Activated T-cell treated with anti-CD3 and anti-CD28 coated beads, Interleukin-2, amount 50 U/mL, for 24 hours (primary cell): ENCODE measurements around the gene SH2D2A.

Experiments
- DNase-seq: peaks from one replicate; pipeline ENCODE4 v3.0.0-alpha.2; 2020
- H3K27ac Mint-ChIP-seq: 2 replicates; pipeline ENCODE4 v1.8.0; 2020; ENCODE audit warnings: mild to moderate bottlenecking, mixed read lengths
- H3K27me3 Mint-ChIP-seq: 2 replicates; pipeline ENCODE4 v1.8.0; 2020; ENCODE audit warnings: mixed read lengths
- H3K36me3 Mint-ChIP-seq: 2 replicates; pipeline ENCODE4 v1.8.0; 2020; ENCODE audit warnings: low read depth, mixed read lengths
- H3K4me1 Mint-ChIP-seq: 2 replicates; pipeline ENCODE4 v1.8.0; 2020; ENCODE audit warnings: low read depth, mixed read lengths
- H3K4me3 Mint-ChIP-seq: 2 replicates; pipeline ENCODE4 v1.8.0; 2020; ENCODE audit warnings: mild to moderate bottlenecking, moderate library complexity, mixed read lengths
- H3K9me3 Mint-ChIP-seq: 2 replicates; pipeline ENCODE4 v1.8.0; 2020; ENCODE audit warnings: mixed read lengths

The SH2D2A gene

DNA sequence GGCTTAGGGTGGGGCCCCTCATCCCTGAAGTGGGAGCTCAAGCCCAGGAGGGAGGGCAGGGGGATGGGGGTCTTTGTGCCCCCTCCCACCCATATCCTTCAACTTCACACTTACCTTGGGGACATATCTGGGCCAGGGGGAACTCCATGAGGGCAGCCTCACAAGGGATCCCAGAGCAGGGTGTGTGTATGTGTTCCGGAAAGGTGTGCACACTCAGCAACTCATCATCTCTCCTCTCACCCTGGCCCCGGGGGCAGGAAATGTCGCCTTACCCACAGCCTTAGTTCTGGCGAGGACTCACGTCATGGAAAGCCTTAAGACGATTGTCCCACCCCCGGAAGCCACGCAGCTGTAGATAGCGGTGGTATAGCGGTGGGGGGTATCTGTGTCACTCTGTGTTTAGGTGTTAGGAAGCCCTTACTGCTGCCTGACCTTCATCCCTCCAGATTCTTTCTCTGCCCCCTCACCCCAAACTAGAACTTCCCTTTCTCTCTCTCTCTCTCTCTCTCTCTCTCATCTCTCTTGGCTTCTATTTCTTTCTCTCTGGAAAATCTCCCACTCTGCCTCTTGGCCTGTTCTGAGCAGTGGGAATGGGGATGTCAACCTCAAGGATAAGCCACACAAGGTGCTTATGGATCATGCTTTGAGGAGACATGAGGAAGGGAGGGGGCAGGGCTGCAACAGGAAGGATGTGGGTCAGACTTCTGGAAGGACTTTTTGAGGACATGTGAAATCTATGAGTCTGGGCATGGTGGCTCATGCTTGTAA lies at the start of gene SH2D2A:
Gene SH2D2A (minus strand): TSS at position 288 of the 768 bp plus-strand sequence. CDS start 140 bp downstream, at position 148.
- peaks cover 49% of the 10 kb centered on the region for H3K36me3 Mint-ChIP-seq
- peak; percentile 92 for DNase-seq
- H3K9me3 Mint-ChIP-seq = peaks cover 13% of the 10 kb centered on the region
- H3K4me1 Mint-ChIP-seq = peaks cover 61% of the 10 kb centered on the region
- H3K27ac Mint-ChIP-seq = peak within 1 kb of the TSS; percentile 99
- no peaks in the 10 kb centered on the region for H3K27me3 Mint-ChIP-seq
- peak within 1 kb of the TSS; percentile 96 for H3K4me3 Mint-ChIP-seq

DNA sequence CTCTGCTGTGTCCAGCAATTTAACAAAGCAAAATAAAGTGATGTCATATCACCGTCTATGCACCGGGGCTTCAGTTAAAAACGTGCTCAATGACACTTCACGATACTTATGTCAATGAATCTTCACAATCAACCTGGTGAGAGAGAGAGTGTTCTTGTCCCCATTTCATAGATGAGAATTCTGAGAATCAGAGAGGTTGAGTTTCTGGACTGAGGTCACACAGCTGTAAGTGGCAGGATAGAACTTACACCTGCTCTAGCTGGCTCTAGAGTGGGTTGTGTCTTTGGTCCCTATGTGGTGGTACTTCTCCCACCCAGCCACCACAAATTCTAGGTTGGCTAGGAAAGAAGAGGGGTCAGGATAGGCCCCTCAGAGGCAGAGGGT lies 49.2 kb upstream of the SH2D2A start:
- no peaks in the 10 kb centered on the region for H3K9me3 Mint-ChIP-seq
- peaks cover 51% of the 10 kb centered on the region for H3K27me3 Mint-ChIP-seq
- no peaks in the 10 kb centered on the region for H3K36me3 Mint-ChIP-seq
- no peak overlapping the region for H3K4me3 Mint-ChIP-seq
- peak overlapping the region; percentile 23 for H3K27ac Mint-ChIP-seq
- DNase-seq = no peak
- H3K4me1 Mint-ChIP-seq = peaks cover 44% of the 10 kb centered on the region

DNA sequence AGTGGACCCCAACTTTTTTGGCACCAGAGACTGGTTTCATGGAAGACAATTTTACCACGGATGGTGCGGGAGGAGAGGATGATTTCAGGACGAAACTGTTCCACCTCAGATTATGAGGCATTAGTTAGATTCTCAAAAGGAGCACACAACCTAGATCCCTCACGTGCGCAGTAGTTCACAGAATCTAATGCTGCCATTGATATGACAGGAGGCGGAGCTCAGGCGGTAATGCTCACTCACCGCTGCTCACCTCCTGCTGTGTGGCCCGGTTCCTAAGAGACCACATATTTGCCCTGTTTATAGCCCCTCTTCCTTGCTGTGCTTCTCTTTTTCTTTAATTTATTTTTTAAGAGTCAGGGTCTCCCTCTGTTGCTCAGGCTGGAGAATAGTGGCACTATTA lies 48.6 kb upstream of the SH2D2A start:
- Mint-ChIP-seq H3K27ac (no peak overlapping the region), H3K4me3 (no peak overlapping the region), H3K9me3 (no peaks in the 10 kb centered on the region), H3K36me3 (no peaks in the 10 kb centered on the region), H3K4me1 (peaks cover 40% of the 10 kb centered on the region), H3K27me3 (peaks cover 53% of the 10 kb centered on the region)
- DNase-seq = no peak

- Mint-ChIP-seq H3K4me1 (peaks cover 42% of the 10 kb centered on the region), H3K27me3 (peaks cover 57% of the 10 kb centered on the region), H3K9me3 (no peaks in the 10 kb centered on the region), H3K4me3 (no peak overlapping the region), H3K27ac (no peak overlapping the region), H3K36me3 (no peaks in the 10 kb centered on the region)
- no peak for DNase-seq
Observed at GRCh38 chr1:156864796-156865195, 48.1 kb upstream of the SH2D2A start.

- H3K4me3 Mint-ChIP-seq = no peak overlapping the region
- peaks cover 67% of the 10 kb centered on the region for H3K27me3 Mint-ChIP-seq
Observed at GRCh38 chr1:156863631-156864030, 47.0 kb upstream of the SH2D2A start.

DNA sequence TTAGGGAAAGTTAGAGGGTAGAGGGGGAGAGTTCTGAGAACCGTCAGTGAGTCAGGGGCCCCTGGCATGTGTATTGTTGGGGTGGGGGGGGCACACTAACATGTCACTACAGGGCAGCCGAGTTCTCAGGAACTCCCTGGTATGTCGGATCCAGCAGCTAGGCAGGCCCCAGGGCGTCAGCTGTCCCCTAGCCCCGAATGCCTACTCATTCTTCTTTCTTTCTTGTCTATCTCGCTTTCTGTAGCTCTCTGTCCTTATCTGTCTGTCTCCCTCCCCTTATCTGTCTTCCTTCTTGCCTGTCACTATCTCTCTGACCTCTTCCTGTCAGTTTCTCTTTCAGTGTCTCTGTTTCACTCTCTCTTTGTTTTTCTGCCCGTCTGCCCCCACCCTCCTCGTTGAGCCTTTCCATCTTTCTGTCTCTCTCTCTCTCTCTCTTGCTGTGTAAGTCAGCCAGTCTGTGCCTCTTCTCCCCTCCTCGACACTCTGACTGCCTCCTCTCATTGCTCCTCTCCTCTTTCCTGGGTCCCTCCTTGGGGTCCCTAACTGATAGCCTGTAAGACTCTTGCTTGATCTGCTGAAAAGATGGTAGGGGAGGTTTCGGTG lies 46.5 kb upstream of the SH2D2A start:
- Mint-ChIP-seq H3K9me3 (no peaks in the 10 kb centered on the region), H3K4me3 (no peak overlapping the region), H3K4me1 (peaks cover 51% of the 10 kb centered on the region), H3K27me3 (peaks cover 72% of the 10 kb centered on the region), H3K27ac (peak overlapping the region; percentile 3), H3K36me3 (no peaks in the 10 kb centered on the region)
- no peak for DNase-seq

More at GRCh38 chr1:156863631-156864030, 47.0 kb upstream of the SH2D2A start:
- Mint-ChIP-seq H3K36me3 (no peaks in the 10 kb centered on the region), H3K4me1 (peaks cover 49% of the 10 kb centered on the region), H3K9me3 (no peaks in the 10 kb centered on the region), H3K27ac (peak overlapping the region; percentile 3)
- no peak for DNase-seq

DNA sequence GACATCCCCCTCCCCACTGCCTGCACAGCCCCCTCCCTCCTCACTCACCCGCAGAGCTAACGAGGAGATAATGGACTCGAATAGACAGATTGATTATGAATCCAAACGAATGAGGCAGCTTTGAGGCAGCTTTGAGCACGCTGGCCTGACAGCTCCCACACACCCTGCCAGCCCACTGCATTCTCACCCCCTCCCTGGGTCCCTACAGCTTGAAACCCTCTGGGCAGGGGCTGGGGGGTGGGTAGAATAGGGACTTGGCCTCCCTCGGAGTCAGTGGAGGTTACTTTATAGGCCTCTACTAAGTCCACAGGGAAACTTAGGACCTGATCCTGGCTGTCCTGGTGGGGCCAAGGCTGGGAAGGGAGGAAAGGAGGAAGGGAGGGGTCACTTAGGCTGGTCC lies 45.9 kb upstream of the SH2D2A start:
- H3K36me3 Mint-ChIP-seq = no peaks in the 10 kb centered on the region
- H3K9me3 Mint-ChIP-seq = no peaks in the 10 kb centered on the region
- no peak for DNase-seq
- no peak overlapping the region for H3K4me3 Mint-ChIP-seq
- peaks cover 51% of the 10 kb centered on the region for H3K4me1 Mint-ChIP-seq
- H3K27ac Mint-ChIP-seq = no peak overlapping the region
- peaks cover 77% of the 10 kb centered on the region for H3K27me3 Mint-ChIP-seq

- H3K9me3 Mint-ChIP-seq = no peaks in the 10 kb centered on the region
- peak within 1 kb of the TSS; percentile 58 for H3K4me3 Mint-ChIP-seq
- peaks cover 76% of the 10 kb centered on the region for H3K27me3 Mint-ChIP-seq
- peak within 1 kb of the TSS; percentile 1 for H3K27ac Mint-ChIP-seq
- no peaks in the 10 kb centered on the region for H3K36me3 Mint-ChIP-seq
- H3K4me1 Mint-ChIP-seq = peaks cover 40% of the 10 kb centered on the region
- peak; percentile 72 for DNase-seq
Observed at GRCh38 chr1:156860628-156861423, 44.2 kb upstream of the SH2D2A start, which contains the start of gene NTRK1. Gene NTRK1, plus strand, starts transcription at chr1:156860865. Its CDS starts 70 bp downstream, at chr1:156860935.

GRCh38 chr1:156860113-156860627 lies 43.5 kb upstream of the SH2D2A start:
- Mint-ChIP-seq H3K4me1 (peaks cover 35% of the 10 kb centered on the region), H3K27ac (peak overlapping the region; percentile 1), H3K27me3 (peaks cover 71% of the 10 kb centered on the region), H3K9me3 (no peaks in the 10 kb centered on the region), H3K4me3 (peak overlapping the region; percentile 58), H3K36me3 (no peaks in the 10 kb centered on the region)
- peak; percentile 81 for DNase-seq

DNA sequence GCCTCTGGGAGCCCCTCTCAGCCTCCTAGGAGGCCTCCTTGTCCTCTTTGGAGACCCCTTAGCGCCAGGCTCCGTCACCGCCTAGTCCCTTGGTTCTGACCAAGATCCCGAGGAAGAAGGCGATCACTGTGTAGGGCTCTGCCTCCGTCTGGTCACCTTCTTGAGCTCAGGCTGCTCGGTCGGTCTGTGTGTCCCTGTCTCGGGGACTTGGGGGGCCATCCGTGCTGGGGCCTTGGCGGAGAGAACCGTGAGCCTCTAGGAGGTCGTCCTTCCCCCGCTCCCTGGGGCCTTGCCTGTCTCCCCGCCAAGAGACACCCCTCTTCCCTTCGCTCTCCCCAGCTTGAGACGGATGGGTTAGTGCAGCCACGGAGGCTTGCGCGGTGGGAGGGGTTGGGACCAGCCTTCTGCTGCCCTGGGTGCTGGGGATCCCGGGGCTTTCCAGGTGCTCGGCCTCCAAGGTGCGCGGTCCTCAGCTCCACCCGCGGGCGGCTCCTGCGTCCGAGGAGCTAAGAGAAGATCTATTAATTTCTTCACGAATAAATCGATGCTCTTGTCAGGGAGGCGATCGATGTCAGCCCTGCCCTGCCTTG lies 43.0 kb upstream of the SH2D2A start:
- DNase-seq = peak; percentile 60
- Mint-ChIP-seq H3K4me3 (peak overlapping the region; percentile 58), H3K27ac (no peak overlapping the region), H3K4me1 (peaks cover 35% of the 10 kb centered on the region), H3K27me3 (peaks cover 65% of the 10 kb centered on the region), H3K36me3 (no peaks in the 10 kb centered on the region), H3K9me3 (no peaks in the 10 kb centered on the region)

DNA sequence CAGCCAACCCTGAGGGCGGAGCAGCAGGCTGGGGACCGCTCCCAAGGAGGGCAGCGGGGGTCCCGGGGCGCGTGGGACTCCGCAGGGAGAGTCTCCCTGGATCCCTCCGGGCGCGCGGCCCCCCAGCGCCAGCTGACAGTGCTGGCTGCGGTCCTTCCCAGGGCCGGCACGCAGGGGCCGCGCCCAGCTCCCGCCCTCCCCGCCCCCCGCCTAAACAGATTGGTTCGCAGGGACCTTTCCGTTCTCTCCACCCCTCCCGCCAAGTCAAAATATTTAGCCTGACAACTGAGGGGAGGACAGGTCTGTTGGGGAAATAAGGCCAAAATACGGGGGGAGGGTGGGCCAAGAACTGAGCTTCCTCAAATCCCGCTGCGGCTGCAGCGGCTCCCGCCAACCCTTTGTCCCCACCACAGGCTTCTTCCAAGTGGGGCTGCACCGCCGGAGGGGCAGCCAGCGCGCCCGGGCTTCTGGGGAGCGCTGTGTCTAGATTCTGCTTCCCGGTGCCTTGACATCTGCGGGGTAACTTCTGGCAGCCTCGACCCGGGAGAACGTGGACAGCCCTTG lies 42.4 kb upstream of the SH2D2A start, which contains the start of gene INSRR:
Gene INSRR (minus strand): TSS at position 159 of the 564 bp plus-strand sequence. CDS start 496 bp downstream, outside the sequence.
- no peak within 1 kb of the TSS for H3K27ac Mint-ChIP-seq
- H3K36me3 Mint-ChIP-seq = no peaks in the 10 kb centered on the region
- H3K27me3 Mint-ChIP-seq = peaks cover 60% of the 10 kb centered on the region
- H3K9me3 Mint-ChIP-seq = no peaks in the 10 kb centered on the region
- peak within 1 kb of the TSS; percentile 58 for H3K4me3 Mint-ChIP-seq
- no peak for DNase-seq
- H3K4me1 Mint-ChIP-seq = peaks cover 35% of the 10 kb centered on the region

DNA sequence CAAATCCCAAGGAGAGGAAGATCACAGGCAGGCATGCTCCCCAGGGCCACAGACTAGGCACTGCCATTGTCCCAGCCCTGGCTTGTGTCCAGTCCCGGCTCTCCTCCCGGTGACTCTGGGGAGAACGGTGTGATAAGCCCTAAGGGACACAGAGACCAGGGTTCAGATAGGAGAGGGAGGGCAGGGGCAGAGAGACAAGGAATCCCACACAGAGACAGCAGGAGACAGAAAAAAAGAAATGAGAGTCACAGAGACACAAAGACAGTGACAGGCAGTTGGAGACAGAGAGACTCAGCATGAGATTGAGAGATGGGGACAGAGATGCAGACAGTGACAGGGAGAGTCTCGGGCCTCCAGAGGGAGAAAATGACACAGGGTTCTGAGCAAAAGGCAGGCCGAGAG lies 41.9 kb upstream of the SH2D2A start:
- no peak for DNase-seq
- peaks cover 32% of the 10 kb centered on the region for H3K4me1 Mint-ChIP-seq

GRCh38 chr1:156857532-156857931 lies 40.9 kb upstream of the SH2D2A start:
- H3K27ac Mint-ChIP-seq = no peak overlapping the region
- DNase-seq = no peak
- no peaks in the 10 kb centered on the region for H3K9me3 Mint-ChIP-seq
- H3K4me3 Mint-ChIP-seq = no peak overlapping the region
- H3K4me1 Mint-ChIP-seq = peaks cover 22% of the 10 kb centered on the region
- peaks cover 45% of the 10 kb centered on the region for H3K27me3 Mint-ChIP-seq
- H3K36me3 Mint-ChIP-seq = no peaks in the 10 kb centered on the region

More for the DNA sequence above, 41.9 kb upstream of the SH2D2A start:
- Mint-ChIP-seq H3K36me3 (no peaks in the 10 kb centered on the region), H3K27ac (no peak overlapping the region), H3K27me3 (peaks cover 55% of the 10 kb centered on the region), H3K4me3 (no peak overlapping the region), H3K9me3 (no peaks in the 10 kb centered on the region)
